Neural cell (in vitro differentiated cells): ENCODE results near the gene LRRC8C. TPM values are rescaled to one million over a fixed set of nuclear protein-coding genes. Genes with fewer than 3 reads are reported as not detected.

Source experiments
- H2AFZ ChIP-seq: fragments of 200-600, 300-800 bp; sonication (generic), shearing (Covaris generic); 2 replicates; pipeline ENCODE4 v1.6.0; 2014; ENCODE audit warnings: low read depth, mild to moderate bottlenecking, antibody characterized with exemption, low read length, moderate library complexity
- H3F3A ChIP-seq: fragments of 200-600 bp; shearing (Covaris generic); 2 replicates; pipeline ENCODE4 v1.6.1; 2016; ENCODE audit warnings: mild to moderate bottlenecking, moderate library complexity, mixed read lengths, antibody characterized with exemption, low read length; ENCODE audit not compliant: insufficient read depth, poor library complexity, severe bottlenecking
- H3K27ac ChIP-seq: fragments of 200-600, 300-800 bp; sonication (generic), shearing (Covaris generic); 2 replicates; pipeline ENCODE4 v1.5.1; 2014; ENCODE audit warnings: mild to moderate bottlenecking, low read length, moderate library complexity
- H3K27me3 ChIP-seq: fragments of 300-800, 200-600 bp; sonication (generic), shearing (Covaris generic); 2 replicates; pipeline ENCODE4 v1.6.0; 2014; ENCODE audit warnings: mild to moderate bottlenecking, low read depth, low read length, moderate library complexity; ENCODE audit not compliant: insufficient read depth
- H3K36me3 ChIP-seq: fragments of 300-800, 200-600 bp; sonication (generic), shearing (Covaris generic); 2 replicates; pipeline ENCODE4 v1.5.1; 2014; ENCODE audit warnings: mild to moderate bottlenecking, antibody characterized with exemption, low read length, moderate library complexity; ENCODE audit not compliant: insufficient read depth
- H3K4me2 ChIP-seq: fragments of 300-800, 200-600 bp; sonication (generic), shearing (Covaris generic); 2 replicates; pipeline ENCODE4 v1.6.0; 2014; ENCODE audit warnings: mild to moderate bottlenecking, low read length
- H3K4me3 ChIP-seq: fragments of 300-800, 200-600 bp; sonication (generic), shearing (Covaris generic); 2 replicates; pipeline ENCODE4 v1.5.1; 2014; ENCODE audit warnings: mild to moderate bottlenecking, low read length, moderate library complexity
- H3K79me2 ChIP-seq: fragments of 200-600 bp; shearing (Covaris generic); replicated peaks from 2 replicates; pipeline ENCODE4 v1.6.0; 2014; ENCODE audit warnings: mild to moderate bottlenecking, low read length, moderate library complexity; ENCODE audit not compliant: insufficient read depth
- H3K9ac ChIP-seq: fragments of 300-800, 200-600 bp; sonication (generic), shearing (Covaris generic); 2 replicates; pipeline ENCODE4 v1.6.1; 2016; ENCODE audit warnings: mild to moderate bottlenecking, low read length, mixed read lengths
- H3K9me2 ChIP-seq: fragments of 200-600 bp; shearing (Covaris generic); 2 replicates; pipeline ENCODE4 v1.6.1; 2016; ENCODE audit warnings: mild to moderate bottlenecking, low read length, mixed read lengths; ENCODE audit not compliant: insufficient read depth
- H3K9me3 ChIP-seq: fragments of 200-600, 300-800 bp; sonication (generic), shearing (Covaris generic); 2 replicates; pipeline ENCODE4 v1.6.1; 2016; ENCODE audit warnings: mild to moderate bottlenecking, mixed run types, low read length, moderate library complexity, mixed read lengths
- H4K20me1 ChIP-seq: fragments of 200-600 bp; shearing (Covaris generic); 2 replicates; pipeline ENCODE4 v1.6.1; 2016; ENCODE audit warnings: mild to moderate bottlenecking, mixed run types; ENCODE audit not compliant: insufficient read depth
- CTCF ChIP-seq: fragments of 450-650 bp; IDR thresholded peaks from 2 replicates; pipeline ENCODE4 v1.5.1; 2014; ENCODE audit warnings: antibody characterized with exemption, mild to moderate bottlenecking, moderate library complexity; ENCODE audit not compliant: poor library complexity, severe bottlenecking
- EP300 ChIP-seq: fragments of 450-650 bp; conservative IDR thresholded peaks from 2 replicates; pipeline ENCODE4 v1.6.1; 2014; ENCODE audit warnings: antibody characterized with exemption, mild to moderate bottlenecking, moderate library complexity; ENCODE audit not compliant: poor library complexity, severe bottlenecking
- EZH2 ChIP-seq: fragments of 200-600, 300-800 bp; shearing (Covaris generic), sonication (generic); IDR thresholded peaks from 2 replicates; pipeline ENCODE4 v1.6.1; 2014; ENCODE audit warnings: antibody characterized with exemption, low read length, borderline replicate concordance, mild to moderate bottlenecking; ENCODE audit not compliant: insufficient read depth, poor library complexity, severe bottlenecking
- MXI1 ChIP-seq: fragments of 450-650 bp; conservative IDR thresholded peaks from 2 replicates; pipeline ENCODE4 v1.6.1; 2014; ENCODE audit warnings: antibody characterized with exemption, mild to moderate bottlenecking; ENCODE audit not compliant: poor library complexity, severe bottlenecking
- POLR2AphosphoS5 ChIP-seq: IDR thresholded peaks from 2 replicates; pipeline ENCODE4 v1.6.1; 2012
- RAD21 ChIP-seq: fragments of 450-650 bp; conservative IDR thresholded peaks from 2 replicates; pipeline ENCODE4 v1.6.1; 2014; ENCODE audit warnings: antibody characterized with exemption, mild to moderate bottlenecking, moderate library complexity
- SMC3 ChIP-seq: fragments of 450-650 bp; conservative IDR thresholded peaks from 2 replicates; pipeline ENCODE4 v1.6.1; 2014; ENCODE audit warnings: antibody characterized with exemption, mild to moderate bottlenecking, moderate library complexity; ENCODE audit not compliant: poor library complexity
- TAF1 ChIP-seq: IDR thresholded peaks from 2 replicates; pipeline ENCODE4 v1.6.1; 2012; ENCODE audit warnings: low read depth
- polyA plus RNA-seq: library from polyadenylated mRNA; depleted of rRNA; stranded (reverse); fragments of >200 nt; gene quantifications from 2 replicates; pipeline ENCODE4 v1.2.3, GENCODE V29; 2014
- TF ChIP-seq, protein P1 (sequence below): IDR thresholded peaks from 2 replicates; pipeline ENCODE4 v1.6.1; 2012; ENCODE audit warnings: borderline replicate concordance

The LRRC8C gene
- polyA plus RNA-seq, 1 donor from 2014 or later, result 0.78 TPM

GRCh38 chr1:89666640-89667039 is 33.7 kb downstream of the LRRC8C start:
- Histone ChIP-seq H2AFZ (no peak overlapping the region), H3K4me2 (no peak overlapping the region), H3K9me3 (no peaks in the 10 kb centered on the region), H3K9me2 (no peaks in the 10 kb centered on the region), H3K9ac (no peak overlapping the region), H3K36me3 (no peaks in the 10 kb centered on the region), H4K20me1 (no peaks in the 10 kb centered on the region), H3K27ac (no peak overlapping the region), H3K27me3 (no peaks in the 10 kb centered on the region), H3K79me2 (no peaks in the 10 kb centered on the region), H3K4me3 (no peak overlapping the region), H3F3A (no peaks in the 10 kb centered on the region)
- TF ChIP-seq EZH2, result no peak
- TF ChIP-seq, protein P1, sequence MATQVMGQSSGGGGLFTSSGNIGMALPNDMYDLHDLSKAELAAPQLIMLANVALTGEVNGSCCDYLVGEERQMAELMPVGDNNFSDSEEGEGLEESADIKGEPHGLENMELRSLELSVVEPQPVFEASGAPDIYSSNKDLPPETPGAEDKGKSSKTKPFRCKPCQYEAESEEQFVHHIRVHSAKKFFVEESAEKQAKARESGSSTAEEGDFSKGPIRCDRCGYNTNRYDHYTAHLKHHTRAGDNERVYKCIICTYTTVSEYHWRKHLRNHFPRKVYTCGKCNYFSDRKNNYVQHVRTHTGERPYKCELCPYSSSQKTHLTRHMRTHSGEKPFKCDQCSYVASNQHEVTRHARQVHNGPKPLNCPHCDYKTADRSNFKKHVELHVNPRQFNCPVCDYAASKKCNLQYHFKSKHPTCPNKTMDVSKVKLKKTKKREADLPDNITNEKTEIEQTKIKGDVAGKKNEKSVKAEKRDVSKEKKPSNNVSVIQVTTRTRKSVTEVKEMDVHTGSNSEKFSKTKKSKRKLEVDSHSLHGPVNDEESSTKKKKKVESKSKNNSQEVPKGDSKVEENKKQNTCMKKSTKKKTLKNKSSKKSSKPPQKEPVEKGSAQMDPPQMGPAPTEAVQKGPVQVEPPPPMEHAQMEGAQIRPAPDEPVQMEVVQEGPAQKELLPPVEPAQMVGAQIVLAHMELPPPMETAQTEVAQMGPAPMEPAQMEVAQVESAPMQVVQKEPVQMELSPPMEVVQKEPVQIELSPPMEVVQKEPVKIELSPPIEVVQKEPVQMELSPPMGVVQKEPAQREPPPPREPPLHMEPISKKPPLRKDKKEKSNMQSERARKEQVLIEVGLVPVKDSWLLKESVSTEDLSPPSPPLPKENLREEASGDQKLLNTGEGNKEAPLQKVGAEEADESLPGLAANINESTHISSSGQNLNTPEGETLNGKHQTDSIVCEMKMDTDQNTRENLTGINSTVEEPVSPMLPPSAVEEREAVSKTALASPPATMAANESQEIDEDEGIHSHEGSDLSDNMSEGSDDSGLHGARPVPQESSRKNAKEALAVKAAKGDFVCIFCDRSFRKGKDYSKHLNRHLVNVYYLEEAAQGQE, result no peak
- no peak for TF ChIP-seq SMC3
- TF ChIP-seq EP300, result no peak
- no peak for TF ChIP-seq CTCF
- TF ChIP-seq MXI1, result no peak
- no peak for TF ChIP-seq POLR2AphosphoS5
- TF ChIP-seq TAF1, result no peak
- TF ChIP-seq RAD21, result no peak

- H3K9me3 ChIP-seq, result no peaks in the 10 kb centered on the region
- no peaks in the 10 kb centered on the region for H3K36me3 ChIP-seq
- H2AFZ ChIP-seq, result no peak overlapping the region
- no peaks in the 10 kb centered on the region for H3K27me3 ChIP-seq
- no peak overlapping the region for H3K4me3 ChIP-seq
- H3K4me2 ChIP-seq, result no peak overlapping the region
- H3K27ac ChIP-seq, result no peak overlapping the region
- no peaks in the 10 kb centered on the region for H3K9me2 ChIP-seq
- no peaks in the 10 kb centered on the region for H3F3A ChIP-seq
- H4K20me1 ChIP-seq, result no peaks in the 10 kb centered on the region
- H3K9ac ChIP-seq, result no peak overlapping the region
- no peaks in the 10 kb centered on the region for H3K79me2 ChIP-seq
- TF ChIP-seq EZH2, result no peak
- no peak for TF ChIP-seq TAF1
- TF ChIP-seq, protein P1, result no peak
- TF ChIP-seq SMC3, result no peak
- TF ChIP-seq CTCF, result no peak
- TF ChIP-seq EP300, result no peak
- TF ChIP-seq RAD21, result no peak
These were observed 34.8 kb downstream of the LRRC8C start for GRCh38 chr1:89667691-89668090.
